NCI-H2029 treated with DMSO at 0.1 percent for 48 hours (cell line): ENCODE data around the gene NR2C2AP.
A peak's percentile ranks its signal among the peaks of the same experiment; 100 is the strongest.
"Not testable (repeated sequence)": the region's sequence is repeated elsewhere in the genome, so short reads cannot be mapped to it uniquely, and the experiment has no call there.

Source experiments
- DNase-seq: peaks from one replicate; lab custom pipeline; 2025; lab: John Stamatoyannopoulos, UW

Gene NR2C2AP

GRCh38 chr19:19181488-19181998, 21.7 kb downstream of the NR2C2AP start:
- no peak for DNase-seq

- no peak for DNase-seq
Observed at GRCh38 chr19:19179548-19180441, 23.4 kb downstream of the NR2C2AP start.

GRCh38 chr19:19176950-19177349, 26.3 kb downstream of the NR2C2AP start:
- no peak for DNase-seq

- not testable (repeated sequence) for DNase-seq
Observed at GRCh38 chr19:19173243-19173642, 30.0 kb downstream of the NR2C2AP start.

GRCh38 chr19:19171821-19172532, 31.2 kb downstream of the NR2C2AP start:
- no peak for DNase-seq

- no peak for DNase-seq
Observed at GRCh38 chr19:19170873-19171672, 32.1 kb downstream of the NR2C2AP start.

- DNase-seq, result peak; percentile 14
Observed at GRCh38 chr19:19170053-19170872, 33.0 kb downstream of the NR2C2AP start, which contains the start of gene MEF2B. TSS of gene MEF2B (minus strand) at chr19:19170263. CDS start at chr19:19150735, 19,528 bp downstream.

- no peak for DNase-seq
Observed at GRCh38 chr19:19169236-19170052, 33.8 kb downstream of the NR2C2AP start.

GRCh38 chr19:19167612-19168011, 35.6 kb downstream of the NR2C2AP start:
- DNase-seq, result no peak

GRCh38 chr19:19165396-19165795, 37.8 kb downstream of the NR2C2AP start:
- no peak for DNase-seq

- no peak for DNase-seq
Observed at GRCh38 chr19:19162495-19162894, 40.7 kb downstream of the NR2C2AP start.

- DNase-seq, result no peak
Observed at GRCh38 chr19:19160461-19161035, 42.7 kb downstream of the NR2C2AP start.

- DNase-seq, result no peak
Observed at GRCh38 chr19:19159534-19159933, 43.7 kb downstream of the NR2C2AP start.

- no peak for DNase-seq
Observed at GRCh38 chr19:19157808-19158207, 45.4 kb downstream of the NR2C2AP start.

GRCh38 chr19:19155495-19156219, 47.6 kb downstream of the NR2C2AP start:
- no peak for DNase-seq

- no peak for DNase-seq
Observed at GRCh38 chr19:19154768-19155494, 48.3 kb downstream of the NR2C2AP start.

- DNase-seq, result no peak
Observed at GRCh38 chr19:19152668-19153384, 50.4 kb downstream of the NR2C2AP start.

GRCh38 chr19:19151418-19151817, 51.8 kb downstream of the NR2C2AP start:
- DNase-seq, result no peak
